Endothelial cell of umbilical vein (primary cell): Measurements from ENCODE around the gene RNF133. TPM values are rescaled to one million over a fixed set of nuclear protein-coding genes. Genes with fewer than 3 reads are reported as not detected.

Experiments used
- BruUV-seq: library from RNA; stranded (reverse); fragments of 400-500 nt; replicated peaks from 2 replicates; lab custom pipeline; 2021; lab: Mats Ljungman, UMichigan
- CTCF ChIA-PET: fragments of 300-600, 350-600 bp; sonication (Branson Sonifier 250); formaldehyde crosslinking; loops from one replicate; lab custom pipeline; 2021; ENCODE audit warnings: antibody characterized with exemption, inconsistent platforms; lab: Charles Lee
- POLR2A ChIA-PET: fragments of 300-600, 350-600 bp; sonication (Branson Sonifier 250); formaldehyde crosslinking; loops from one replicate; lab custom pipeline; 2021; ENCODE audit warnings: antibody characterized with exemption, inconsistent platforms; lab: Charles Lee
- DNase-seq: peaks from one replicate; pipeline ENCODE4 v3.0.0-alpha.2; 2011; ENCODE audit warnings: low read depth, low spot score
- FAIRE-seq: peaks from 2 replicates; lab custom pipeline; 2011; peaks lifted over from hg19 to GRCh38; lab: Jason Lieb, UNC
- H2AFZ ChIP-seq: 2 replicates; pipeline ENCODE4 v1.6.0; 2012; ENCODE audit warnings: low read depth, low read length, control low read depth, inconsistent platforms
- H3K27ac ChIP-seq: 2 replicates; pipeline ENCODE4 v1.5.1; 2011; ENCODE audit warnings: low read depth, mild to moderate bottlenecking, control low read depth, low read length, moderate library complexity; ENCODE audit not compliant: insufficient read depth
- H3K27me3 ChIP-seq, 2 experiments: 2 replicates each; pipeline versions ENCODE4 v1.6.0 to v1.6.1; 2011; ENCODE audit warnings: low read length in 2 of 2, mixed read lengths in 1 of 2; ENCODE audit not compliant: control insufficient read depth in 2 of 2, insufficient read depth in 2 of 2
- H3K36me3 ChIP-seq, 2 experiments: 2 replicates in 1 of 2; 3 replicates in 1 of 2; pipeline ENCODE4 v1.5.1; 2011; ENCODE audit warnings: low read length in 2 of 2, mild to moderate bottlenecking in 1 of 2, moderate library complexity in 1 of 2; ENCODE audit not compliant: control insufficient read depth in 2 of 2, insufficient read depth in 2 of 2; ENCODE audit errors: extremely low read depth in 1 of 2
- H3K4me1 ChIP-seq: 3 replicates; pipeline ENCODE4 v1.5.1; 2011; ENCODE audit warnings: mild to moderate bottlenecking, low read length; ENCODE audit not compliant: control insufficient read depth, insufficient read depth; ENCODE audit errors: extremely low read depth
- H3K4me2 ChIP-seq: 2 replicates; pipeline ENCODE4 v1.6.1; 2011; ENCODE audit warnings: low read length, control low read depth, mixed read lengths; ENCODE audit not compliant: insufficient read depth
- H3K4me3 ChIP-seq, 3 experiments: fragments of 200-600 bp in 1 of 3; sonication (generic), shearing (Covaris generic) in 1 of 3; replicated peaks in 1 of 3; 2 replicates each; pipeline ENCODE4 v1.5.1; 2011 to 2016; ENCODE audit warnings: control low read depth in 3 of 3, low read length in 3 of 3, mild to moderate bottlenecking in 2 of 3, inconsistent platforms in 1 of 3, low read depth in 1 of 3, moderate library complexity in 1 of 3; ENCODE audit not compliant: insufficient read depth in 1 of 3
- H3K79me2 ChIP-seq: 2 replicates; pipeline ENCODE4 v1.6.0; 2012; ENCODE audit warnings: low read length, inconsistent platforms; ENCODE audit not compliant: control insufficient read depth, insufficient read depth
- H3K9ac ChIP-seq: replicated peaks from 2 replicates; pipeline ENCODE3; 2011; ENCODE audit warnings: low read length, control low read depth; ENCODE audit not compliant: insufficient read depth; ENCODE audit errors: extremely low read depth
- H3K9me1 ChIP-seq: replicated peaks from 3 replicates; pipeline ENCODE4 v1.6.0; 2011; ENCODE audit warnings: mild to moderate bottlenecking, low read length; ENCODE audit not compliant: control insufficient read depth, insufficient read depth; ENCODE audit errors: extremely low read depth
- H3K9me3 ChIP-seq: replicated peaks from 2 replicates; pipeline ENCODE4 v1.5.1; 2012; ENCODE audit warnings: low read length, inconsistent platforms; ENCODE audit not compliant: control insufficient read depth, insufficient read depth
- H4K20me1 ChIP-seq: replicated peaks from 2 replicates; pipeline ENCODE3; 2011; ENCODE audit warnings: mild to moderate bottlenecking, low read length; ENCODE audit not compliant: control insufficient read depth, insufficient read depth; ENCODE audit errors: extremely low read depth
- EZH2 ChIP-seq: IDR thresholded peaks from 2 replicates; pipeline ENCODE4 v1.6.1; 2012; ENCODE audit warnings: borderline replicate concordance, low read depth, mild to moderate bottlenecking, moderate library complexity, low read length, inconsistent platforms; ENCODE audit not compliant: severe bottlenecking
- FOS ChIP-seq: IDR thresholded peaks from 2 replicates; pipeline ENCODE4 v1.6.1; 2011; ENCODE audit warnings: mild to moderate bottlenecking, low read length, moderate library complexity, borderline replicate concordance; ENCODE audit not compliant: insufficient read depth
- GATA2 ChIP-seq: IDR thresholded peaks from 2 replicates; pipeline ENCODE4 v1.7.0; 2011; ENCODE audit warnings: low read depth, mild to moderate bottlenecking, moderate library complexity, mixed read lengths, low read length; ENCODE audit not compliant: insufficient read length, insufficient read depth
- JUN ChIP-seq: IDR thresholded peaks from 2 replicates; pipeline ENCODE4 v1.6.1; 2011; ENCODE audit warnings: borderline replicate concordance, low read depth; ENCODE audit not compliant: insufficient read length, insufficient read depth
- MAX ChIP-seq: IDR thresholded peaks from 2 replicates; pipeline ENCODE4 v1.6.1; 2011; ENCODE audit not compliant: insufficient read depth, insufficient read length
- MYC ChIP-seq: IDR thresholded peaks from one replicate; pipeline ENCODE4 v1.6.1; 2011; ENCODE audit warnings: mild to moderate bottlenecking, low read depth, low read length
- POLR2A ChIP-seq: IDR thresholded peaks from 2 replicates; pipeline ENCODE4 v1.6.1; 2012; ENCODE audit warnings: low read depth, mild to moderate bottlenecking, control low read depth, low read length
- POLR2AphosphoS5 ChIP-seq: IDR thresholded peaks from 2 replicates; pipeline ENCODE4 v1.6.1; 2012; ENCODE audit warnings: low read depth, mild to moderate bottlenecking, control low read depth, low read length, moderate library complexity; ENCODE audit not compliant: insufficient read depth
- dilution Hi-C: fragments of 300-500 bp; cut with MboI; formaldehyde crosslinking; loops from one replicate; pipeline ENCODE4 v1.15.0; 2019; ENCODE audit warnings: low sequenced_read_pairs; ENCODE audit not compliant: extremely low pct_ligation_motif_present
- intact Hi-C: fragments of 100-400 bp; cut with micrococcal nuclease; formaldehyde crosslinking; loops from one replicate; pipeline ENCODE4 v1.10.0; 2022
- polyA plus RNA-seq, 4 experiments: library from polyadenylated mRNA; depleted of rRNA in 3 of 4; stranded (reverse) in 3 of 4; unstranded in 1 of 4; fragments of >200 nt; gene quantifications; 2 replicates each; pipeline versions ENCODE4 v1.2.1 to v1.2.3, GENCODE V29; 2011 to 2012; ENCODE audit warnings: missing spikeins in 1 of 4
- total RNA-seq: library from RNA; stranded (reverse); gene quantifications from 2 replicates; pipeline ENCODE4 v1.2.3, GENCODE V29; 2021
- TF ChIP-seq, protein P1 (sequence below), 2 donors: IDR thresholded peaks; 1 replicate in 1 of 2; 2 replicates in 1 of 2; pipeline ENCODE4 v1.5.1; 2011; ENCODE audit warnings: low read length in 2 of 2, mild to moderate bottlenecking in 2 of 2, moderate library complexity in 2 of 2, control low read depth in 1 of 2, inconsistent platforms in 1 of 2, low read depth in 1 of 2; ENCODE audit not compliant: insufficient read depth in 1 of 2; ENCODE audit errors: extremely low read depth in 1 of 2

Gene RNF133
- total and polyA plus RNA-seq, 2 donors (not counting 3 experiments of a cell fraction or from before 2014, with no cell fraction given) = 0.93 TPM; not detected in 1

DNA sequence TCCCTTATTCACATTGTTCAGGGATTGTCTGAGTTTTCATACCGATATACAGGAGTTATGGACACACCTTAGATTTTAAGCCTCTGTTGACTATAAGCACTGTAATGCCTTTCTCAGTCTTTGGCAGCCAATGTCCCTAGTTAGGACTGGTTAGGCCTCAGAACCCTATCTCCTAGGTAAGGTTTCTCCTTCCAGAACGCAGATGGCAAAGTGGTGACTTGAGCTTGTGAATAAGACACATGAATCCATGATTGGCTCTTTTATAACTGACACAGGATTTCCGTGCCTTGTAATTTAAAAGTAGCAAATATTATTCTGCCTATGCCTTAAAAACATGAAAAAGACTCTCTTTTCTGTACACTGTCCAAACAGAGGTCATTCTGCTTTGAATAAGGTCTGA is 16.3 kb upstream of the RNF133 start:
- Histone ChIP-seq H3K9me3 (no peaks in the 10 kb centered on the region), H3K9me1 (no peaks in the 10 kb centered on the region), H3K4me2 (no peak overlapping the region), H4K20me1 (no peaks in the 10 kb centered on the region), H3K27me3 (no peaks in the 10 kb centered on the region), H3K27ac (no peak overlapping the region), H3K4me3 (no peak overlapping the region), H3K9ac (no peak overlapping the region), H3K36me3 (no peaks in the 10 kb centered on the region), H3K79me2 (no peaks in the 10 kb centered on the region), H3K4me1 (no peaks in the 10 kb centered on the region), H2AFZ (no peak overlapping the region)
- no peak for DNase-seq
- TF ChIP-seq MYC = no peak
- TF ChIP-seq, protein P1, sequence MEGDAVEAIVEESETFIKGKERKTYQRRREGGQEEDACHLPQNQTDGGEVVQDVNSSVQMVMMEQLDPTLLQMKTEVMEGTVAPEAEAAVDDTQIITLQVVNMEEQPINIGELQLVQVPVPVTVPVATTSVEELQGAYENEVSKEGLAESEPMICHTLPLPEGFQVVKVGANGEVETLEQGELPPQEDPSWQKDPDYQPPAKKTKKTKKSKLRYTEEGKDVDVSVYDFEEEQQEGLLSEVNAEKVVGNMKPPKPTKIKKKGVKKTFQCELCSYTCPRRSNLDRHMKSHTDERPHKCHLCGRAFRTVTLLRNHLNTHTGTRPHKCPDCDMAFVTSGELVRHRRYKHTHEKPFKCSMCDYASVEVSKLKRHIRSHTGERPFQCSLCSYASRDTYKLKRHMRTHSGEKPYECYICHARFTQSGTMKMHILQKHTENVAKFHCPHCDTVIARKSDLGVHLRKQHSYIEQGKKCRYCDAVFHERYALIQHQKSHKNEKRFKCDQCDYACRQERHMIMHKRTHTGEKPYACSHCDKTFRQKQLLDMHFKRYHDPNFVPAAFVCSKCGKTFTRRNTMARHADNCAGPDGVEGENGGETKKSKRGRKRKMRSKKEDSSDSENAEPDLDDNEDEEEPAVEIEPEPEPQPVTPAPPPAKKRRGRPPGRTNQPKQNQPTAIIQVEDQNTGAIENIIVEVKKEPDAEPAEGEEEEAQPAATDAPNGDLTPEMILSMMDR (IDR thresholded peaks at IDR 0.05; ENCODE audit: extremely low read depth in 1 of 2, insufficient read depth in 1 of 2, low read depth in 1 of 2, low read length in 2 of 2) = no peak
- TF ChIP-seq MAX = no peak
- TF ChIP-seq FOS = no peak
- TF ChIP-seq POLR2A = no peak
- no peak for TF ChIP-seq GATA2
- no peak for TF ChIP-seq EZH2
- TF ChIP-seq POLR2AphosphoS5 = no peak
- TF ChIP-seq JUN = no peak
- BruUV-seq = no TSS peak
- ChIA-PET CTCF (interaction anchor here (0.8 to 1.2 kb wide), 2 partner anchors 11 to 439 kb away, joined by 3 to 4 read pairs; no protein-coding TSS in a partner anchor), POLR2A (no interaction called here)
- no peak for FAIRE-seq
- intact Hi-C loops (no loop called here), dilution Hi-C loops (no loop called here)
